C4-2B (cell line): ENCODE measurements around the gene TSEN15.

Source experiments
- CTCF ChIP-seq: fragments of 450-650 bp; conservative IDR thresholded peaks from 2 replicates; pipeline ENCODE4 v1.5.1; 2017; ENCODE audit warnings: mild to moderate bottlenecking
- ZFX ChIP-seq: fragments of 450-650 bp; IDR thresholded peaks from 2 replicates; pipeline ENCODE4 v1.6.1; 2017

DNA sequence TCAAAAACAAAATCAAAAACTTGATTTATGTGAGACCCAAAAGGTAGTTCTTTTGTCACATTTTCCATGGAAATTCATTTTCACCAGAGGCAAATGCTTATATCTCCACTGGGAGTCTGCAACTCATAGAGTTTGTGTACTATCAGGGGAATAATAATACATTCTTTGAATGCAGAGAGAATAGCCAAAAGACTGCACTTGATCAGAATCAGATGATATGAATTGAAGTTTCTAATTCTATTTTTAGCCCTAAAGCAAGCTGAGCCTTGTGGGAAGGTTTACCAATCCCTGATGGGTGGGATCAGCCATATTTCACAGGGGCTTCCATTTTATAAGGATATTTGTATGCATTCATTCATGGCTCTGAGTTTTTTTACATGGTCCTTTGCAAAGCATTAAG lies 49.6 kb downstream of the TSEN15 start:
- TF ChIP-seq CTCF (no peak), ZFX (no peak)
